GM12875 (cell line): ENCODE measurements around the gene SIN3B.

Source experiments
- H3K4me3 ChIP-seq: one replicate; pipeline ENCODE4 v1.5.1; 2011; ENCODE audit warnings: low read depth, low read length, control low read depth
- CTCF ChIP-seq: IDR thresholded peaks from 2 replicates; pipeline ENCODE4 v1.5.1; 2011; ENCODE audit warnings: low read depth, mild to moderate bottlenecking, control low read depth, inconsistent platforms, low read length, moderate library complexity, borderline replicate concordance; ENCODE audit not compliant: insufficient read depth

Gene SIN3B

GRCh38 chr19:16928916-16929315, 99.7 kb downstream of the SIN3B start:
- no peak overlapping the region for H3K4me3 ChIP-seq
- no peak for TF ChIP-seq CTCF
